Thoracic aorta endothelial cell (primary cell): ENCODE data around the gene FTMT. TPM values are rescaled to one million over a fixed set of nuclear protein-coding genes. Genes with fewer than 3 reads are reported as not detected.

Source experiments
- total RNA-seq: library from RNA; depleted of rRNA; stranded (reverse); fragments of >200 nt; gene quantifications from 2 replicates; pipeline ENCODE4 v1.2.3, GENCODE V29; 2012

Gene FTMT
- total RNA-seq = not detected in 2 replicates

DNA sequence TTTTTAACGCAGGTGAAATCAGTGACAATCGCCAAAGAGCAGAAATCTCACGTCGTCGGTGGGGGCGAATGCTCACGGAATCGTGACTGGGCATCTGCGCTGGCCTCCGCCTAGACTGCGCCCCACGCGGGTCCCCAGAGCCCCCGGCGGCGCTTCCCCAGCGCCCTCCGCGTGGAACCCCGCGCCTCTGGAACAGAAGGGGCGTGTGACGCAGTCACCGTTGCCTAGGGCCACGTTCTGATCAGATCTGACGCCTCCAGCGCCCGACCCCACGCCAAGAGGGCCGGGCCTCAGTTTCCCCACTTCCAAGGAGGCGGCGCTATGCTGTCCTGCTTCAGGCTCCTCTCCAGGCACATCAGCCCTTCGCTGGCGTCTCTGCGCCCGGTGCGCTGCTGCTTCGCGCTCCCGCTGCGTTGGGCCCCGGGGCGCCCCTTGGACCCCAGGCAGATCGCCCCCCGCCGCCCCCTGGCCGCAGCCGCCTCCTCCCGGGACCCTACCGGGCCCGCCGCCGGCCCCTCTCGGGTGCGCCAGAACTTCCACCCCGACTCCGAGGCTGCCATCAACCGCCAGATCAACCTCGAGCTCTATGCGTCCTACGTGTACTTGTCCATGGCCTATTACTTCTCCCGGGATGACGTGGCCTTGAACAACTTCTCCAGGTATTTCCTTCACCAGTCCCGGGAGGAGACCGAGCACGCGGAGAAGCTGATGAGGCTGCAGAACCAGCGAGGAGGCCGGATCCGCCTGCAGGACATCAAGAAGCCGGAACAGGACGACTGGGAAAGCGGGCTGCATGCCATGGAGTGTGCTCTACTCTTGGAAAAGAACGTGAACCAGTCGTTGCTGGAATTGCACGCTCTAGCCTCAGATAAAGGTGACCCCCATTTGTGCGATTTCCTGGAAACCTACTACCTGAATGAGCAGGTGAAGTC is at the start of gene FTMT:
Gene FTMT, plus strand, starts transcription at position 240 of the 932 bp plus-strand sequence. Its CDS starts 82 bp downstream, at position 322.

Other genes starting within 250 kb of the FTMT start
- gene SRFBP1, start 110.1 kb downstream of the FTMT start, total RNA-seq = 35.1 and 38.6 TPM in 2 replicates
- 59.9 and 62.9 TPM in 2 replicates for gene LOX, start 226.4 kb downstream of the FTMT start, total RNA-seq